ENCODE results near the gene DNAH3.
"Not testable (repeated sequence)": the region's sequence is repeated elsewhere in the genome, so short reads cannot be mapped to it uniquely, and the experiment has no call there.

The DNAH3 gene

DNA sequence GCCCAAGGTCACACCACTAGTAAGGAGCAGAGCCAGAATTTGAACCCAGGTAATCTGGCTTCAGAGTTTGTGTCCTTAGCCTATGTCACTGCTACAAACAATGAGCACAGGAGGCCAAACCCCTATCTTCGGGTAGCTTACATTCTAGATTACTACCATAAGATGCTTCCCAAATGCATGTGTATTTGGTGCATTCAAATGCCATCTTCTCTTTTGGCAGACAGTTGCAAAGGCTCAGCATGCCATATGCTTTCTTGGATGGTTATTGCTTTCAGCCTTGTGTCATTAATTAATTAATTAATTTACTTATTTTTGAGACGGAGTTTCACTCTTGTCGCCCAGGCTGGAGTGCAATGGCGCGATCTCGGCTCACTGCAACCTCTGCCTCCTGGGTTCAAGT is 80.7 kb downstream of the DNAH3 start:
- no peak for DNase-seq

DNA sequence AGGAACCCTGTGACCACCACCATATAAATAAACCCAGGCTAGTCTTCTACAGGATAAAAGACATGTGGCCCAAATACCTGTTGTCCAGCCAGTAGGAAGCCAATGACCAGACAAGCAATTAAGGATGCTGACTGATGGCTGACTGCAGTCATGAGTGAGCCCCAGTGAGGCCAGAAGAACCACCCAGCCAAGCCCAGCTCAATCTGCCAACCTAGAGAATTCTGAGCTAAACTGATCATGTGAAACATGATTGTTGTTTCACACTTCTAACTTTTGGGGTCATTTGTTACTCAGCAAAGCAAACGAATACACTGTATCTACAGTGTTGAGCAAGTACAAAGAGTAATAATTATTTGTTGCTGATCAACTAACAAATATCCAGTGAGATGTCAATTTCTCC is 86.4 kb downstream of the DNAH3 start:
- DNase-seq: no peak

DNA sequence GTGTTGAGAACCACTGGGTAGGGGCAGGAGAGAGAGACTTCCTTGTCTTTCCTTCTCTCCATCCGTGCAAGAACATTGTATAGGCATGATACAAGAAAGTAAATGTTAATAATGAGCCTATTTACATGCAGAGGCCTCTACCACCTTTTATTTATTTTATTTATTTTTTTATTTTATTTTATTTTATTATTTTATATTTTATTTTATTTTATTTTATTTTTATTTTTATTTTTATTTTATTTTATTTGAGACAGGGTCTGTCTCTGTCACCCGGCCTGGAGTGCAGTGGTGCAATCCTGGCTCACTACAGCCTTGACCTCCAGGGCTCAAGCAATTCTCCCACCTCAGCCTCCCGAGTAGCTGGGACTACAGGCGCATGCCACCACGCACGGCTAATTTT is 87.3 kb downstream of the DNAH3 start:
- DNase-seq: not testable (repeated sequence)

DNA sequence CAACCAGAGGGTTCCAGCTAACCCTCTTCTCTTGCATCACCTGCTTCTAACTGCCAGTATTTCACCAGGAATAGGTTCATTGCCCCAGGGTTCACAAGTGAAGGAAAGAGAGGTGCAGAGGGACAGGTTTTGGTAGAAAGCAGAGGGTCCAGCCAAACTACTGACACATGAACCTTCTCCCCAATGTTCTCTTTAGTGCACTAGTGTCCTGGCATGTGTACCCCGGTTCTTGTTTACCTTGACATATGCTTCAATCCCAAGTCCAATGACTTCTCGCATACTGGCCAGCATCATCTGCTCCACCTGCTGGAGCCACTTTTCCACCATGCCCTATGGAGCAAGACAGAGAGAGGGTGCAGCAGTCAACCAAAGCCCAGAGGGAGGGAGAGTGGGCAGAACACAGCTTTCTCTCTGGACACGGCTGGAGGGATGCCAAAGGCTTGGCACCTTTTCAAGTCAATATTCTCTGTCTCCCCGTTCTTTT is 90.6 kb downstream of the DNAH3 start:
- no peak for DNase-seq

DNA sequence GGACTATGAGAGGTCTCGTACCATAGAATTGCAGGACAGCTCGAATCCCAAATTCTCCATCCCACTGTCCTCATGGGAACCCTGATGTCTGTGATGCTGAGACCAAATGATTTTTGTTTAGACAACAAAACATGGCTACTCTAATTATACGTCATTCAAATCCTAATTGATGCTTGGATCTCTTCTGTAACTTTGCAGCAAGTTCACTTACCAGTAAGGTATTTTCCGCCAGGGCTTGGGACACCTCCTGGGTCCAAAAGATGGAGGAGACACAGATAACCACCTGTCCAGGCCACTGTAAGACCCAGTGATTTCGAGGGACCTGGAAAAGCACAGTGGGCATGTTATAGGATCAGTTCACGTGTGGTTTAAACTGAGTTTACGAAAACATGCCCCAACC is 92.8 kb downstream of the DNAH3 start:
- no peak for DNase-seq

DNA sequence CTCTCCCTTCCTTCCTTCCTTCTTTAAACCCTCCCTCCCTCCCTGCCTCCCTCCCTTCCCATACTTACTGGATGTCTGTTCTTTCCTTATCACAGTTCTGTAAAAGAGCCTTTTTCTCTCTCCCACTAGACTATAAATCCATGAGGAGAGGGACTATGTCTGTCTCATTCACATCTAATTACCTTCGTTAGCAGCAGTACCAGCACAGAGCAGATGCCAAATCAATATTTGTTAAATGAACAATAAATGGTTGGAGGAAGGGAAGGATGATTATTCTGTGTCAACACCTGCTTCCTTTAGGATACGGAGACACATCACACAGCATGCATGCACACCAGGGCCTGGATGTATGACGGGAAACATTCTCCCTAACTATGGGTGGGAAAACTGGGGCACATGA is 94.2 kb downstream of the DNAH3 start:
- no peak for DNase-seq

DNA sequence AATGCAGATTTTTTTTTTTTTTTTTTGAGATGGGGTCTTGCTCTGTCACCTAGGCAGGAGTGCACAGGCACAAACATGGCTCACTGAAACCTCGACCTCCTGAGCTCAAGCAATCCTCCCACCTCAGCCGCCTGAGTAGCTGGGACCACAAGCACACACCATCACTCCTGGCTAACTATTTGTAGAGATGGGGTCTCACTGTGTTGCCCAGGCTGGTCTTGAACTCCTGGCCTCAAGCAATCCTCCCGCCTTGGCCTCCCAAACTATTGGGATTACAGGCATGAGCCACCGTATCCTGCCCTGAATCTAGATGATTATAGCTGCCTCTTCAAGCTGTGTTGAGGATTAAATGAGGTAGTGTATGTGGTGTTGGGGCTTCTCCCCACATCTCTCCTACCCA is 94.9 kb downstream of the DNAH3 start:
- not testable (repeated sequence) for DNase-seq

DNA sequence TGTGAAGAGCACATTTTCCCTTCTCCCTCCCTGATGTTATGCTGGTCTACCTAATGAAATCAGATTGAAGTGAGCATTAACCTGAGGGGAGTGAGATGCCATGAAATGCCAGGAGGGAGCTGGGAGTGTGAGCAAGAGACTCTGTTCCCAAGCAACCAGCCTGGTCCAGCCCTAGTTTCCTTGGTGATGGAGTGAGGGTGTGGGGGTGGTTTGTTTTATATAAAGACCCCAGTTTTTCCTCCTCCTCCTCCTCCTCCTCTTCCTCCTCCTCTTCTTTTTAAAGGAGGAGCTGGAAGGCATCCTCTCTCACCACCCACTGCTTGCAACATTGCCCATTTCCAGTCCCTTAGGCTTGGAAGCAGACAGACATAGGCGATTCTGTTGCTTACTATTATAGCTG is 97.1 kb downstream of the DNAH3 start:
- DNase-seq: no peak

DNA sequence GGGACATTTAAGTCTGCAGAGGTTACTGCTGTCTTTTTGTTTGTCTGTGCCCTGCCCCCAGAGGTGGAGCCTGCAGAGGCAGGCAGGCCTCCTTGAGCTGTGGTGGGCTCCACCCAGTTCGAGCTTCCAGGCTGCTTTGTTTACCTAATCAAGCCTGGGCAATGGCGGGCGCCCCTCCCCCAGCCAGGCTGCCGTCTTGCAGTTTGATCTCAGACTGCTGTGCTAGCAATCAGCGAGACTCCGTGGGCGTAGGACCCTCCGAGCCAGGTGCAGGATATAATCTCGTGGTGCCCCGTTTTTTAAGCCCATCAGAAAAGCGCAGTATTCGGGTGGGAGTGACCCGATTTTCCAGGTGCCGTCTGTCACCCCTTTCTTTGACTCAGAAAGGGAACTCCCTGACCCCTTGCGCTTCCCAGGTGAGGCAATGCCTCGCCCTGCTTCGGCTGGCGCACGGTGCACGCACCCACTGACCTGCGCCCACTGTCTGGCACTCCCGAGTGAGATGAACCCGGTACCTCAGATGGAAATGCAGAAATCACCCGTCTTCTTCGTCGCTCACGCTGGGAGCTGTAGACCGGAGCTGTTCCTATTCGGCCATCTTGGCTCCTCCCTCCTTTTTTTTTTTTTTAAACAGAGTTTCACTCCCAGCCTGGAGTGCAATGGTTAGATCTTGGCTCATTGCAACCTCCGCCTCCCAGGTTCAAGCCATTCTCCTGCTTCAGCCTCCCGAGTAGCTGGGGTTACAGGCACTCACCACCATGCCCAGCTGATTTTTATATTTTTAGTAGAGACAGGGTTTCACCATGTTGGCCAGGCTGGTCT is 102.3 kb downstream of the DNAH3 start:
- DNase-seq: not testable (repeated sequence)

DNA sequence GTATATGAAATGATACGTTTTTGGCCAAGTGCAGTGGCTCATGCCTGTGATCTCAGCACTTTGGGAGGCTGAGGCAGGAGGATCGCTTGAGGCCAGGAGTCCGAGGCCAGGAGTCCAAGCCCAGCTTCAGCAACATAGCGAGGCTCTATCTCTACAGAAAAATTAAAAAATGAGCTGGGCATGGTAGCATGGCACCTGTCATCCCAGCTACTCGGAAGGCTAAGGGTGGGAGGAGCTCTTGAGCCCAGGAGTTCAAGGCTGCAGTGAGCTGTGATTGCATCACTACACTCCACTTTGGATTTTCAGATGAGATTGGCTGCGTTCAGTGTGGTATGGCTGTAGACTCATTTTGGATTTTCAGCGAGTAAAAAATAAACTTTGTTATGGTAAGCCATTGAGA is 112.4 kb downstream of the DNAH3 start:
- no peak for DNase-seq

DNA sequence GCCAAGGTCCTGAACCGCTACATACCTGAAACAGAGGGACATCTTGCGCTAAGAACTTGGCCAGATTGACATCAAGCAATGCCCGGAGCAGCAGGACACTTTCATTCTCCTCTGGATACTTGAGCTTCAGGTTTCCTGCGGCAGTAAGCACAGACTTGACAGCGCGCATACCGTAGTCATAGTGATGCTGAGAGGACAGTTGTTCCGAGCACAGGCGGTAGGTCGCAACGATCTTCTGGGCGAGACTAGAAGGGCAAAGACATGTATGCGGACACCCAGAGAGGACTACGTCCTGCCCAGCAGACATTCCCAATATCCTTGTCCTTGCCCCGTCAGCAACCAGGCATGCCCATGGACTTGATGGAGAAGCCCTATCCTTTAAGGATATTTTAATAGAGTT is 112.9 kb downstream of the DNAH3 start:
- no peak for DNase-seq

DNA sequence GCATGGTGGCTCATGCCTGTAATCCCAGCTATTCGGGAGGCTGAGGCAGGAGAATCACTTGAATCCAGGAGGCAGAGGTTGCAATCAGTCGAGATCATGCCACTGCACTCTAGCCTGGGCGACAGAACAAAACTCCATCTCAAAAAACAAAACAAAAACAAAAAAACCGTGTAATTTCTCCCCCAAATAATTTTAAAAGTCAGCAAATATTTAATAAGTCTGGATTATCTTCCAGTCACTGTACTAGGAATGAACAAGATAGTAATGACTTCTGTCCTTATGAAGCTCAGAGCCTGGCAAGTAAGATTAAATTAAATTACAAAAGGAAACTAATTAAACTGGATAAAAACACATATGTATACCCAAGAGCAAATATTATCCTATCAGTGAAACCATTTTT is 113.5 kb downstream of the DNAH3 start:
- no peak for DNase-seq

DNA sequence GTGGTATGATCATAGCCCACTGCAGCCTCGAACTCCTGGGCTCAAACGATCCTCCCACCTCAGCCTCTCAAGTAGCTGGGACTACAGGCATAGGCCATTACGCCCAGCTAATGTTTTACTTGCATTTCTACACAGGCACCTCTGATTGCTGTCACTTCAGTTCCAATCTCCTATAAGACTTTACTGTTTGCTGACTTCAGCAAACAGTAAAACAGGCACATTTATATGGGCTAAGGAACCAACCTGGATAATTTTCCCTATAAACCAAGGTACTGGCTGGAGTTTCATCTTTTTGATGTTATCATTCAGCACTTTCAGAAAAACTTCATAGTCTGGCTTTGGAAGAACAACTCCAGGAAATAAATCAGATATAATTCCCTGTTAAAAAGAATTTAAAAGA is 114.2 kb downstream of the DNAH3 start:
- no peak for DNase-seq

DNA sequence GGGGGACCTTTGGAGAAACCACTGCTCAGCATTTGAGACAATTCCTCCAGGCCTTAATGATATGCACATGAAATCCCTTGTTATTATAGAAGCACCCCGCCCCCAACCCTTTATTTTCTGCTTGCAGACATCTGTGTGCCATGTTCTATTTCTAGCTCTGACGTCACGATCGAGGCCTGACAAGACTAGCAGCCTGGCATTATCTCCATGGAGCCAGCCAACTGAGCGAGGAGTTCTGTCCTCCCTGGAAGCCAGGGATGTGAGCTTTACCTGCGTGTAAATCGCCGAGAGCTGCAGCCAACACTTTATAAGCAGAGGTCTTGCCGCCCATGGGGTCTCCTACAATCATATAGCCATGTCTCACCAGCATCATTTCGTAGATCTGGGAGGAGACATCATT is 116.9 kb downstream of the DNAH3 start:
- DNase-seq: no peak

DNA sequence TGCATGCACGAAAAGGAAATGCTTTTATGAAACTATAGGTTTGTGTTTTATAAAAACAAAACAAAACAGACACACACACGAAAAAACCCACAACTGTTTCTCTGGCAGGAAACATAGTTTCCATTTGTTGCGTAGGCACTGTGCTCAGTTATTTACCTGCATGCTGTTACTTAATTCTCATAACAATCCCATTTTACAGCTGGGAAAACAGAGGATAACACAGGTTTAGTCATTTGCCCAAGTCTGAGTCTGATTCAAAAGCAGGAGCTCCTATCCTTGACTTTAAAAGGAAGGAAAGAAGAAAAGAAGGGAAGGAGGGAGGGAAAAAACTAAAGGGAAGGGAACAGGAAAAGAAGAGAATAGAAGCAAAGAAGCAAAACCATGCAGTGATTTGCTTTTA is 117.4 kb downstream of the DNAH3 start:
- no peak for DNase-seq

DNA sequence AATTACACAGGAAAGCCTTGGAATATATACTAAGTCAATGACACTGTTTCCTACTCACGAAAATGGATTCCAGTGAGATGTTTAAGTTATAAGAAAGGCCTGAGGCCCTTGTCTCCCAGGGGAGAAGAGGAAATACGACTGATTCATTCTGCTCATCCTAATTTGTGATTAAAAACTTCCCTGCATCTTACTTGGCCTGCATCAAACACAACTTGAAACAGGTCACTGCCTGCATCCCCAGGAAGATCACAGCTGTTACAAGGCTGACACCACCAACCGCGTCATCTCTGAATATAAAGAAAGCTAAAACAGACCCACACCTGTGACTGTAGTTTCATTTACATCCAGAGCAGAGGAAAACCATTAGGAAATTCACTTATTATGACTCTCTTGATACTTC is 121.9 kb downstream of the DNAH3 start:
- no peak for DNase-seq

DNA sequence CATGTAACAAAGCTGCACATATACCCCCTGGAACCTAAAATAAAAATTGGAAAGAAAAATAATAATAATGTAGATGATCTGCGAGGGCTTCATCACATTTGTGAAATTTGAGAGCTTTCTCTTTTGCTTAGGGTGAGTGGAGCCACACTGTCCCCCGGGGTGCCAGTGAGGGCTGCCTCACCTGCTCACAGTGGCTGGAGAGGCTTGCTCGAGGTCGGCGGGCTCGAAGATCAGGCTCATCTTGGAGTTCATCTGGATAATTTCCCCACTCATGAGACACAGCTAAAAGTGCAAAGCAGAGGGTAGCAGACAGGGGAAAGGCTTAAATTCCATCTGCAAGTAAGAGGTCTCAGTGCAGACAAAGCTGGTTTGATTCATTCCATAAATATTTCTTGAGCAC is 123.8 kb downstream of the DNAH3 start:
- no peak for DNase-seq

DNA sequence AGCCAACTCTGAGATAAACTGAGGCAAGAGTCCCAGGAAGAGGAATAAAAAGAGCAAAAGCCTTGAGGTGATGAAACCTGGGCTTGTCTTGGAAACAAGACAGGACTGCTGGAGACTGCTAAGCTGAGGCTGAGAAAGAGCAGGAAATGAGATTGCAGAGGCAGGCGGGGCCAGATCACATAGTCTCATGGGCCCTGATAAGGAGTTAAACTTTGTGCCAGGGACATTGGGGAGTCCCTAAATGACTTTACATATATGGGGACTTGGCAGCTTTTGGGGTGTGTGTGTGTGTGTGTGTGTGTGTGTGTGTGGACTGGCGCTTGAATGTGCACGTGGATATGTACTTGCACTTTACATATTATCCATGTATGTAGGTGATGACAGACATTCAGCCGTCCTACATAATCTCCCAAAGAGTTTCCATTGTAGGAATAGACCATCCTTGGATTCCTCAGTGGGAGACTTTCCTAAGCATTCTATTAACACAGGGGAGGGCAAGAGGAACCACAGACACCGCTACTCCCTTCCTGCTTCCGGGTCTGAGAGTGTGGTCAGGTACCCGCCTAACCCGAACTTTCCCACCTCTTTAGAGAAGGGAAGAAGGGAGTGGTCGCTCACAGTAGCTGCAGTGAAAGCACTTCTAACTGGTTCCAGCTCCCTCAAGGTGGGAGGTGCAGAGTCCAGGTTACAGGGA is 127.0 kb downstream of the DNAH3 start:
- no peak for DNase-seq

DNA sequence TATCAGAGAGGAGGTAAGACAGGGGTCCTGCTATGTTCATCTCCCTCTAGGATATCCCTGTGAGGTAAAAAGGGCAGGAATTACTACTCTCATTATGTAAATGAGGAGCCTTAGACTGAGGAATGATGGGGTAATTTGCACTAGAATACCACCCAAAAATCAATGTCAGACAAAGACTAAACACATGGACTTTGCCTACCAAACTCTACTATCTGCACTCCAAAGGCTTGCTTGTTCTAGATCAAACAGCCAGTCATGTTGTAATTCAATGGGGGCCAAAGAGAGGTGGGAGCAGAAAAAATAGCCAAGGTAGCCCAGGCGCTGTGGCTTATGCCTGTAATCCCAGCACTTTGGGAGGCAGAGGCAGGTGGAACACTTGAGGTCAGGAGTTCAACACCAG is 129.3 kb downstream of the DNAH3 start:
- DNase-seq: no peak

DNA sequence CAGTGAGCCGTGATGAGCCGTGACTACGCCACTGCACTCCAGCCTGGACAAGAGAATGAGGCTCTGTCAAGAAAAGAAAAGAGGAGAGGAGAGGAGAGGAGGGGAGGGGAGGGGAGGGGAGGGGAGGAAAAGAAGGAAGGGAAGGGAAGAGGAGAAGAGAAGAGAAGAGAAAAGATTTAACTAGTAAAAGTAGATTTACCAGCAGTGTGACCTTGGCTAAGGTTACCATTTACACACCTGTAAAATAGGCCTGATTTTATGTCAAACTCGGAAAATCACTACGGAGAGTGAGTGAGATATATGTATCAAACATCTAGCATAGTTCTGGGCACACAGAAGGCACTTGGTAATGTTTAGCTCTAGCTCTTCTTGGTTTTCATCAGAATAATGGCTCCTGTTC is 140.8 kb downstream of the DNAH3 start:
- no peak for DNase-seq

DNA sequence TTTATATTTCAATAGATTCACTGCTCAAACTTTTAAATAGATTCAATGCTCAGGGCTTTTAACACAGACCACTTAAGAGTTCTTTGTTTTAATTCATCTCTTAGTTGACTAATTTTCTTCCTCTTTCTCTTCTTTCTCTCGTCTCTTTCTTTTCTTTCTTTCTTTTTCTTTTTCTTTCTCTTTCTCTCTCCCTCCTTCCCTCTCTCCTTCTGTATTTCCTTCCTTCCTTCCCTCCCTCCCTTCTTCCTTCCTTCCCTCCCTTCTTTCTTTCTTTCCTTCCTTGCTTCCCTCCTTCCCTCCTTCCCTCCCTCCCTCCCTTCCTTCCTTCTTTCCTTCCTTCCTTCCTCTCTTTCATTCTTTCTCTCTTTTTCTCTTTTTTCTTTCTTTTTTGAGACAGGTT is 145.6 kb downstream of the DNAH3 start:
- no peak for DNase-seq

DNA sequence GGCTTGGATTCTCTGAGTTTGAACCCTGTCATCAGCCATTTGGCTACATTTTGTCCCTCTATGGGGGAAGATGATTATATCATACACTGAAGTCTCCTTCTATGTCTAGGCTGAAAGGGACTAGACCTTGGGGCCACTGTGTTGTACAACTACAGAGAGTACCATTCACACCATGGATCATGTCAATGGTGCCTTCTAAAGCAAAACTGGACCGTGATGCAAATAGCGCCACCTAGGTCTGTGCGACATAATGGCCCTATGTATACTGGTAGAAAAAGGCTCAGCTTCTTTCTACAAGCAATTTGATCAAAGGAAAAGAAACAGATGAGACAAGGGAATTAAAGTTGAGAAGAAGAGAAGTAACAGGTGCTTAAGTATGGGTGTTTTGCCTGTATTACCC is 149.4 kb downstream of the DNAH3 start:
- no peak for DNase-seq

DNA sequence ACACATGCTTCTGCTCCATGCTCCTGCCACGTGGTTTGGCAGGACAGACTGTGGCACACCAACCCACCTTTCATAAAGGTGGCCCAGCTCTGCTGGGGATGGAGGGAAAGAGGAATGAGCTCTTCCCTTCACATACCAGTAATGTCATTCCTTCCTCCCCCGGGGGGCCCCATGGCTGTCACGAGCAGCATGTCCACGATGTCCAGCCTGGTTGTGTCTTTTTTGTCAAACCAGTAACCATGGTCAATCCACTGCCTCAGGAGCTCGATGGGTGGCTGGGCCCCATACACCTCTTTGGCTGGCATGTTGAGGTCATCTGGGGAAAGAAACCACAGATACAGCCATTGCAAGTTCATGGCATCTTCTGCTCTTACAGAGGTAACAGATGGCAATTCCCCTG is 153.5 kb downstream of the DNAH3 start:
- no peak for DNase-seq

DNA sequence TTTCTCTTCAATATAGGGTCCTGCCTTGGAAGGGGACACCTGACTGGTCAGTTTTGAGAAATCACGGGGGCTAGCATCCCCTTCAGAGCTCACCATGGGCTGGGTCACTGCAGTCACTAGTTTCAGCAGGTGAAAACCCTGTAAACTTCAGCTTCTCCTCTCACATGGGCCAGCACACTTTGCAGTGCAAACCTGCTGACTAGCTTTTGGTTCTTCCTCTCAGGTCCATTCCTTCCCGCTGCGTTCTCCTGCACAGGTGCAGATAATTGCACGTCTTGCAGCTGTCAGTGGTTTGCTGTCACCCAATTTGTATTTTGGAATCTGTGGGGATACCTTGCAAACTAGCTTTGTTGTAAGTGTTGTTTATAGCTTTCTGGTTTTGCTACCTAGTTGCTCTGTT is 154.9 kb downstream of the DNAH3 start:
- no peak for DNase-seq

Data from SW 1271 (cell line).